ENCODE measurements around the gene SFT2D1.
A peak's percentile ranks its signal among the peaks of the same experiment; 100 is the strongest.

Gene SFT2D1

DNA sequence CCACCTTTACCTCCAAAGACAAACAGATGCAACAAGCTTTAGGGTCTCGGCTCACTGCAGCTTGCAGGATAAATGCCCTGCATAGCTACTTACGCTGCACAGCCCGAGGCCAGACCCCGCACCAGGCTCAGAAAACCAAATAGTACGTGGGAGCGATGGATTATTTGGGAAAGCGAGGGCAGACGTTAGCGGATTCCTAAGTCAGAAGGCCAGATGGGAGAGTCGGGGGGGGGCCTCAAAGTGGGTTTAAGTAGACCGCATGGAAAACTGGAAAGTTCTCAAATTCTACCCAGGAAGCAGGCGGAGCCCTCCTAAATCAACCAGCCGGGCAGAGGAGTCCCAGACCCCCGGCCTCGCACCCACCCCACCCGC, 382 bp downstream of the SFT2D1 start:
- TF ChIP-seq, protein P1, sequence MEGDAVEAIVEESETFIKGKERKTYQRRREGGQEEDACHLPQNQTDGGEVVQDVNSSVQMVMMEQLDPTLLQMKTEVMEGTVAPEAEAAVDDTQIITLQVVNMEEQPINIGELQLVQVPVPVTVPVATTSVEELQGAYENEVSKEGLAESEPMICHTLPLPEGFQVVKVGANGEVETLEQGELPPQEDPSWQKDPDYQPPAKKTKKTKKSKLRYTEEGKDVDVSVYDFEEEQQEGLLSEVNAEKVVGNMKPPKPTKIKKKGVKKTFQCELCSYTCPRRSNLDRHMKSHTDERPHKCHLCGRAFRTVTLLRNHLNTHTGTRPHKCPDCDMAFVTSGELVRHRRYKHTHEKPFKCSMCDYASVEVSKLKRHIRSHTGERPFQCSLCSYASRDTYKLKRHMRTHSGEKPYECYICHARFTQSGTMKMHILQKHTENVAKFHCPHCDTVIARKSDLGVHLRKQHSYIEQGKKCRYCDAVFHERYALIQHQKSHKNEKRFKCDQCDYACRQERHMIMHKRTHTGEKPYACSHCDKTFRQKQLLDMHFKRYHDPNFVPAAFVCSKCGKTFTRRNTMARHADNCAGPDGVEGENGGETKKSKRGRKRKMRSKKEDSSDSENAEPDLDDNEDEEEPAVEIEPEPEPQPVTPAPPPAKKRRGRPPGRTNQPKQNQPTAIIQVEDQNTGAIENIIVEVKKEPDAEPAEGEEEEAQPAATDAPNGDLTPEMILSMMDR (IDR thresholded peaks at IDR 0.05; ENCODE audit: insufficient read depth, low read length, poor library complexity, severe bottlenecking) = no peak
- TF ChIP-seq EZH2phosphoT487 (conservative IDR thresholded peaks at IDR 0.05; ENCODE audit: low read length) = no peak
- H3K4me3 ChIP-seq (ENCODE audit: insufficient read depth, low read length, poor library complexity, severe bottlenecking) = peak overlapping the region; percentile 97
- peaks cover 54% of the 10 kb centered on the region for H3K79me2 ChIP-seq (ENCODE audit: insufficient read depth, low read length)
- peak overlapping the region; percentile 73 for H3K27ac ChIP-seq (ENCODE audit: low read depth, low read length)
- H3K27me3 ChIP-seq (ENCODE audit: low read length) = no peaks in the 10 kb centered on the region
- H3K9me3 ChIP-seq (ENCODE audit: insufficient read depth, low read length) = no peaks in the 10 kb centered on the region
- 0 out of 2 replicates have a peak, but pooled peaks cover 9% of the 10 kb centered on the region for H3F3A ChIP-seq (ENCODE audit: insufficient read depth)
- peak overlapping the region; percentile 80 for H3K4me2 ChIP-seq (ENCODE audit: low read depth, low read length, poor library complexity, severe bottlenecking)
- H3K9ac ChIP-seq (ENCODE audit: low read length) = peak overlapping the region; percentile 86
- H4K20me1 ChIP-seq (ENCODE audit: low read depth, low read length) = no peaks in the 10 kb centered on the region; the same call in 1 of the 2 replicates
- H3K9me2 ChIP-seq (replicated peaks; ENCODE audit: insufficient read depth, low read length) = no peaks in the 10 kb centered on the region
- H2AFZ ChIP-seq (ENCODE audit: low read depth, low read length, severe bottlenecking) = peak overlapping the region; percentile 79
- no peaks in the 10 kb centered on the region for H3K36me3 ChIP-seq (ENCODE audit: low read length)

DNA sequence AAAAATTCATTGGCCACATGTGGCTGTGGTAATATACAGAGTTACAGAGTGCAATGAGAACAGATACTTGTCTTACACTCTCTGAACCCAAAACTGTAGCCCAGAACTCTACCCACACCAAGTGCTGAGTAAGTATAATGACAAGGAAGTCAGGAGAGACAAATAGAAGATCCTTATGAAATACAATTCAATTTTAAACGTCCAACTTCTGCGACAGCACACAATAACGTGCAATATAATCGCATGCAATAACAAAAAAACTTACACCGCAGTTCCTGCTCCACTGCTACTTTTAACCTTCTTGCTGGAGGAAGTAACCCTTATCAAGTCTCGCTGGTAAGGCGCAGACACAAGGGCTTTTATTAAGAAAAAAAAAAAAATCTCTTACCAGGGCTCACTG, 881 bp downstream of the SFT2D1 start:
- Histone ChIP-seq H2AFZ (ENCODE audit: low read depth, low read length, severe bottlenecking) (peak overlapping the region; percentile 79), H3K4me2 (ENCODE audit: low read depth, low read length, poor library complexity, severe bottlenecking) (peak overlapping the region; percentile 80), H4K20me1 (ENCODE audit: low read depth, low read length) (no peaks in the 10 kb centered on the region; the same call in 1 of the 2 replicates), H3K9me3 (ENCODE audit: insufficient read depth, low read length) (no peaks in the 10 kb centered on the region), H3K9me2 (replicated peaks; ENCODE audit: insufficient read depth, low read length) (no peaks in the 10 kb centered on the region), H3K79me2 (ENCODE audit: insufficient read depth, low read length) (peaks cover 59% of the 10 kb centered on the region), H3K4me3 (ENCODE audit: insufficient read depth, low read length, poor library complexity, severe bottlenecking) (peak overlapping the region; percentile 97), H3K9ac (ENCODE audit: low read length) (peak overlapping the region; percentile 86), H3K27ac (ENCODE audit: low read depth, low read length) (peak overlapping the region; percentile 73), H3F3A (ENCODE audit: insufficient read depth) (0 out of 2 replicates have a peak, but pooled peaks cover 9% of the 10 kb centered on the region), H3K36me3 (ENCODE audit: low read length) (no peaks in the 10 kb centered on the region), H3K27me3 (ENCODE audit: low read length) (no peaks in the 10 kb centered on the region)
- TF ChIP-seq EZH2phosphoT487 (conservative IDR thresholded peaks at IDR 0.05; ENCODE audit: low read length) = no peak
- TF ChIP-seq, protein P1 (IDR thresholded peaks at IDR 0.05; ENCODE audit: insufficient read depth, low read length, poor library complexity, severe bottlenecking) = no peak

DNA sequence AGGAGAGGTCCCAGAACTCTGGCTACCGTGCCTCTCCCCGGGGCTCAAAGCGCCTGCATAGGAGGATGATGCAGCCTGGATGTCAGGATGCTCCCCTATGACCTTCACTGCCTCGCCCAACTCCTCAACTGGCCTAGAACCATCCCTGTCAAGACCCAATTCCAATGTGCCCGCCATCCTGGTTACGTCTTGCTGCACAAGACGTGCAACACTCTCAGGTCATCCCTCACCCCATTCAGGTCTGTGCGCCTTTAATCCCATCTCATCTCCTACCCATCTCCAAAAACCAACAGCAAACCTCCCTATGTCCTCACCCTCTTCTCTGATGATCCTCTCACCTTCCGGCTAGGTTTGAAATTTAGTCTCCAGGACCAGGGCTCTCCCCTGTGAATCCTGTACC, 3.5 kb downstream of the SFT2D1 start:
- Histone ChIP-seq H2AFZ (ENCODE audit: low read depth, low read length, severe bottlenecking) (no peak overlapping the region), H3K4me2 (ENCODE audit: low read depth, low read length, poor library complexity, severe bottlenecking) (no peak overlapping the region), H3K9ac (ENCODE audit: low read length) (no peak overlapping the region), H3K4me3 (ENCODE audit: insufficient read depth, low read length, poor library complexity, severe bottlenecking) (no peak overlapping the region), H3K9me2 (replicated peaks; ENCODE audit: insufficient read depth, low read length) (no peaks in the 10 kb centered on the region), H3K9me3 (ENCODE audit: insufficient read depth, low read length) (no peaks in the 10 kb centered on the region), H3K27me3 (ENCODE audit: low read length) (no peaks in the 10 kb centered on the region), H3F3A (ENCODE audit: insufficient read depth) (0 out of 2 replicates have a peak, but pooled peaks cover 9% of the 10 kb centered on the region), H4K20me1 (ENCODE audit: low read depth, low read length) (no peaks in the 10 kb centered on the region; the same call in 1 of the 2 replicates), H3K27ac (ENCODE audit: low read depth, low read length) (no peak overlapping the region), H3K79me2 (ENCODE audit: insufficient read depth, low read length) (peaks cover 73% of the 10 kb centered on the region), H3K36me3 (ENCODE audit: low read length) (no peaks in the 10 kb centered on the region)
- TF ChIP-seq EZH2phosphoT487 (conservative IDR thresholded peaks at IDR 0.05; ENCODE audit: low read length) = no peak
- TF ChIP-seq, protein P1 (IDR thresholded peaks at IDR 0.05; ENCODE audit: insufficient read depth, low read length, poor library complexity, severe bottlenecking) = no peak
